Measurements from ENCODE around the gene CHST11.
"Not testable (repeated sequence)": the region's sequence is repeated elsewhere in the genome, so short reads cannot be mapped to it uniquely, and the experiment has no call there.

Gene CHST11

GRCh38 chr12:104524034-104524832 is 67.5 kb downstream of the CHST11 start:
- H3K4me3 ChIP-seq (ENCODE audit: low read length): no peak overlapping the region
- no peak for TF ChIP-seq CTCF (conservative IDR thresholded peaks at IDR 0.05; ENCODE audit: low read length)
- DNase-seq (ENCODE audit: low read depth): peak; percentile 80

- no peak for DNase-seq (ENCODE audit: low read depth)
- TF ChIP-seq CTCF (conservative IDR thresholded peaks at IDR 0.05; ENCODE audit: low read length): no peak
- no peak overlapping the region for H3K4me3 ChIP-seq (ENCODE audit: low read length)
Observed at GRCh38 chr12:104526320-104526719, 69.6 kb downstream of the CHST11 start.

GRCh38 chr12:104526751-104527150 is 70.0 kb downstream of the CHST11 start:
- DNase-seq (ENCODE audit: low read depth): no peak
- no peak for TF ChIP-seq CTCF (conservative IDR thresholded peaks at IDR 0.05; ENCODE audit: low read length)
- H3K4me3 ChIP-seq (ENCODE audit: low read length): no peak overlapping the region

- not testable (repeated sequence) for H3K4me3 ChIP-seq (ENCODE audit: low read length); DNase-seq (ENCODE audit: low read depth)
Observed at GRCh38 chr12:104527653-104528052, 70.9 kb downstream of the CHST11 start.

GRCh38 chr12:104529130-104529874 is 72.6 kb downstream of the CHST11 start:
- H3K4me3 ChIP-seq (ENCODE audit: low read length): no peak overlapping the region
- no peak for DNase-seq (ENCODE audit: low read depth)
- TF ChIP-seq CTCF (conservative IDR thresholded peaks at IDR 0.05; ENCODE audit: low read length): no peak

- TF ChIP-seq CTCF (conservative IDR thresholded peaks at IDR 0.05; ENCODE audit: low read length): no peak
- no peak overlapping the region for H3K4me3 ChIP-seq (ENCODE audit: low read length)
- DNase-seq (ENCODE audit: low read depth): no peak
Observed at GRCh38 chr12:104532636-104533035, 75.9 kb downstream of the CHST11 start.

- TF ChIP-seq CTCF (conservative IDR thresholded peaks at IDR 0.05; ENCODE audit: low read length): no peak
- no peak overlapping the region for H3K4me3 ChIP-seq (ENCODE audit: low read length)
- no peak for DNase-seq (ENCODE audit: low read depth)
Observed at GRCh38 chr12:104533134-104533533, 76.4 kb downstream of the CHST11 start.

All from AG10803 (cell line).